Eye (tissue), 1 donor: ENCODE data around the gene MRPL38.

Experiments used
- DNase-seq: peaks from one replicate; pipeline ENCODE4 v3.0.0-alpha.2; 2015

Gene MRPL38

DNA sequence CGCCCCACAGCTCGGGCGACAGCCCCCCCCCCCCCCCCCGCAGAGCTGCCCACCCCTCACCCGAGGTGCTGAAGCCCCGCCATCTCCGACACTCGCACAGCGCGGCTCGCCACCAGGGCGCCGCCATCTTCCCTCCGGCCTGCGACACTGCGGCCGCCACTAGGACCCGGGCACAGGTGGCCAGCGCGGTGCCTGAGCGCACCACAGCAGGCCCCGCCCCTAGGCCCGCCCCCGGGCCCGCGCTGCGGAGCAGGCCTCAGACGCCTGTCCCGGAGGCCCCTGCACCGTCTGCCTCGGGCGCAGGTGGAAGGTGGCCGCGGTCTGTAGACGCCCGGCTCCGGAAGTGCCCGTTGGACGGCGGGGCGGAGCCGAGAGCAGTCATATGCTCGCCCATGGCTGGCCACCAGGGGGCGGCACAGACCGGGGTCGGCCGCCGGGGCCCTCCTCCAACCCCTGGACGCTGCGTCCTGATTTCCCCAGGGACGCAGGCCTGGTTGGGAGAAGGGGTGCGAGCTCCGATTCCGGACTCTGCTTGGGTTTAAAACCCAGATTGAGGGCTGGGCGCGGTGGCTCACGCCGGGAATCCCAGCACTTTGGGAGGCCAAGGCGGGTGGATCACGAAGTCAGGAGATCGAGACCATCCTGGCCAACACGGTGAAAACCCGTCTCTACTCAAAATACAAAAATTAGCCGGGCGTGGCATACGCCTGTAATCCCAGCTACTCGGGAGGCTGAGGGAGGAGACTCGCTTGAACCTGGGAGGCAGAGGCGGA, at the start of gene MRPL38:
Gene MRPL38 (minus strand): TSS at position 136 of the 773 bp plus-strand sequence. CDS start 9 bp downstream, at position 127.
- DNase-seq, result peak; percentile 97

- no peak for DNase-seq
Observed at GRCh38 chr17:75950855-75951554, 46.3 kb upstream of the MRPL38 start.

GRCh38 chr17:75950421-75950820, 45.7 kb upstream of the MRPL38 start:
- DNase-seq, result no peak

DNA sequence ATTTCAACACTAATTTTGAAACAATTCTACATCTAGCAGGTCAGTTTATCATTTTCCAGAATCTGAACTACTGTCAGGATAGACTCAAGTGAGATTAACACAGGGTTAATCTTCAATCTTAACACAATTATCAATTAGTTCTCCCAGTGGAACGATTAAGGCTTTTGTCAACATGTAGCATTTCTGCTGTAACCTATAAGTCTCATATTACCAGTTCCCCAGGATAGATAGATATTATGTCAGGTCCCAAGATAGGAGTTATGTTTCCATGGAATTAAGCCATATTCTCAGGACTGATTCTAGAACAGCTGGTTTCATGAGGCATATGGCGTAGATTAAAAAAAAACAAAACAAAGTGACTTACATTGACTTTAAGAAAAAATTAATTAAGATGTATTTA, 40.5 kb upstream of the MRPL38 start:
- DNase-seq, result no peak

DNA sequence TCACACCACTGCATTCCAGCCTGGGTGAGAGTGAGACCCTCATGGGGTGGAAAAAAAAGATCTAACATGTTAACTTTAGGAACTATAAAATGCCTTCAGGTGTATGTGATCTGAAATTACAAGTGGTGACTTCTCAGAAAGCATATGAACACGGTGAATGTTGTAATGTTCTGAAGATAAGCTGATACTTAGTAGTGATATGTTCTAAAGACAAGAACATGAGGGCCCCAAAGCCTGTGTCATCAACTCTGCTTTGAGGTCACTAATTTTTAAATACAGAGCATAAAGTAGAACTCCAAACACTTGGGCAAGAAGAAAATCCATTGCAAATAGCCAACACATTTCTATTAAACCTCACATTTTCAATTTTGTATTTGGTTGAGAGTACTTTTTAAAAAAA, 38.8 kb upstream of the MRPL38 start:
- DNase-seq, result no peak

- no peak for DNase-seq
Observed at GRCh38 chr17:75942473-75942872, 37.8 kb upstream of the MRPL38 start.

DNA sequence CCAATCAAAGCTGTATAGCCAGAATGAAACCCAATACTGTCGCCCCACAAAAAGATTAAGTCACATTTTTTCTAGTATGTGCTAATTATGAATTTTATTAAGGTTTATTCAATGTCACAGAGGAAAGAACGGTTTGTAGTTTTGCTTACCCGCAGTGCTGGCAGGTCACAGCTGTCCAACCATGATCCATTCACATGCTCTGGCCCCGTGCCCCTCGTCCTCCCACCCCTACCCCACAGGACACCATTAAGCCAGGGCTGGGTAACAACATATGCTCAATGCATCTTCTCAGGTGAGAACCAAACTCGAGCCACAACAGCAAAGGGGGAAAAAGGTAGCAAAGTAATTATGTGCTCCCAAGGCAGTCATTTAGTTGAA, 36.7 kb upstream of the MRPL38 start:
- no peak for DNase-seq

GRCh38 chr17:75940727-75941441, 36.2 kb upstream of the MRPL38 start, which contains the start of gene FBF1:
Gene FBF1 (minus strand): TSS chr17:75941042. CDS start chr17:75938149, 2,893 bp downstream.
- peak; percentile 96 for DNase-seq

GRCh38 chr17:75937652-75938051, 33.0 kb upstream of the MRPL38 start:
- no peak for DNase-seq

DNA sequence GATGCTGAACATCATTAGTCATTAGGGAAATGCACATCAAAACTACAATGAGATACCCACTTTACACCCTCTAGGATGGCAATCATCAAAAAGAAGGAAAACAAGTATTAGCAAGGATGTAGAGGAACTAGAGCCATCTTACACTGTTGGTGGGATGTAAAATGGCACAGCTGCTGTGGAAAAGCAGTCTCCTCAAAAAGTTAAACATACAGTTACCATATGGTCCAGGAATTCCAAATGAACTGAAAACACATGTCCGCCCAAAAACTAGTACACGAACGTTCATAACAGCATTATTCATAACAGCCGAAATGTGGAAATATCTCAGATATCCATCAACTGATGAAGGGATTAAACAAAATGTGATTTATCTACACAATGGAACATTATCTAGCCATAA, 29.1 kb upstream of the MRPL38 start:
- DNase-seq, result peak; percentile 50

DNA sequence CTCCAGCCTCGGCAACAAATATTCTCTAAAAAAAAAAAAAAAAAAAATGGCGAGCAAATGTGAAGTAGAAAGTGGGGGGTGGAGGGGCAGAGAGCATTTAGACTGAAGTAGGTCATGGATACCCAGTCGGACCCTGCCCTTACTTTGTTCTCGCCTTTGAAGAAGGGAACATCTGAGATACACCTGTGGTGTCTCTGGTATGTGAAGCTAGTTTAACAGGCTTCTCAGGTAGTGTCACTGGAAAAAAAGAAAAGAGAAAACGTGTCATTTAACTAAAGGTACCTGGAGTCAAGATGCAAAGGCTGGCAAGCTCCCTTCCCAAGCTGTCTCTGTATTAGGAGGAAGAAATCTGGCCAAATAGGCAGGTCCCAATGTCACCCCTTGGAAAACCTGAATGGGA, 28.2 kb upstream of the MRPL38 start:
- no peak for DNase-seq

DNA sequence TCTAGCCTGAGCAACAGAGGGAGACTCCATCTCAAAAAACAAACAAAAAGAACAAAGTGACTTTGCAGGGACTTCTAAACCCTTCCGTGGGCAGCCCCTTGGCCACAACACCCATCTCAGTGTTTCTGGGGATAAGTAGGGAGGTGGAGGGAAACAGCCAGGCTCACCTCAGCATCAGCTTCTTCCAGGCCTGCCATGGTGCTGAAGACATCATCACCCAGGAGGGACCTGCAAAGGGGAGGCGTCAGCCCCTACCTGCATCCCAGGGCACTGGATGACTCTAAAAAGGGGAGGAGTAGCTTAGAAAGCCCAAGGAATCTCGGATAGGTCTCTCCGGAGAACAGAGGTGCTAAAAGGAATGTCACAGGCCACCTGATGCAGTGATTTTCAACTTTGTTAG, 26.4 kb upstream of the MRPL38 start:
- no peak for DNase-seq

DNA sequence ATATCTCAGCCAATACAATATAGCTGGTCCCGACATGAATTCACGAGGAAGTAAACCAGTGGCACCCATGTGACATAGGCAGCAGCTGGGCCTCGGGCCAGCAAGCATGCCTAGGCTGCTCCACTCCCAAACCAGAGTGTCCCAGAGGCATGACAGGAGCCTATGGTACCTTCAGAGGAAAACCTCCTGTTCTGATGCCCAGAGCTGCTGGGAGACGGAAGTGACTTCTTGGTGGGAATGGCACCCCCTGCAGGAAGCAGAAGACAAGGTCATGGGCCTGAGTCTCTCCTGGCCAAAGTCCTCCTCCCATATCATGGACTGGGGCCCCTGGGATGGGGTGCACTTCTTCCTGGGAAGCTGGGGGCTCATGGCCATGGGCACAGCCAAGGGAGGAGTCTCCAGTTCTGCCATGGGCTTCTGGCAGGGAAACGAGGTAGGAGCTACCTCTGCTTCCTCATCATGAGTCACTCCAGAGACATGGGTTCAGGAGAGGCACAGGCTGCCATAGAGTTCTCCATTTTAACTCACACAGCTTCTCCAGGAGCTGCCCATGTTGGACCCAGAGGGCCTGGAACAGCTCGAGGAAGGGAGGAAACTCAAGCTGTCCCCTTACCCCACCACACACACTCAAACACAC, 22.7 kb upstream of the MRPL38 start:
- no peak for DNase-seq

DNA sequence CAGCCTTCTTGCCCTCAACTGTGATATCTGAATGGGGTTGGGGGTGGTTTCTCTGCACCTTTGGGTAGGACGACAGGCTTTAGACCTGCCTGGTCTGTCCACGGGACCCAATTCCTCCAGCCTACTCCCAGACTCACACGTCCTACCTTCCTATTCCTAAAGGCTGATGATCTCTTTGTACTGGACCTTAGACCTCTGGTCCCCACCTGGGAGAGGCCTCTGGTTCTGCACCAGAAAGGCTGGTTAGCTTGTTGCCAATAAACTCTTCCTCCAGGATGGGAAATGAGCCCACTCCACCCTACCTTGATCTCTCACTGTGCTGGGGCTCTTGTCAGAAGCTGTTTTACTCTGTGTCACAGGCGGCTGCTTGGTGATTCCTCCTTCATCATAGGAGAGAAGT, 21.8 kb upstream of the MRPL38 start:
- no peak for DNase-seq

DNA sequence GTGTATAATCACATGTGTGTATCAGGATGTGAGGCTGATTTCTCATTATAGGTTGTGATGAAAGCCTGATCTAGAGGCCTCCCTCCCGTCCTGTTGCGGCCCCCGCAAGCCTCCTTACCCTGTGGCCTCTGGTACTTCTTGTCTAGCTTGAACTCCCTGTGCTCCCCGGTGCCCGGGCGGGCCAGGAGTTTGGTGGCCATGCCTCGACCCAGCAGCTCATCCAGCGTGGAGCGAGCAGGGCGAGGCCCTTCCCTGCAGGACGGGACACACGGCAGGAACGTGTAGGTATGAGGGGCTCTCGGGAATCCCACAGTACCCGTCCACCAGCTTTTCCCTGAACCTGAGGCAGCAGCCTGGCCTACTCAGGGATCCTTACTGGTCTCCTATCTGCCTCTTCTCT, 21.2 kb upstream of the MRPL38 start:
- DNase-seq, result no peak

- DNase-seq, result no peak
Observed at GRCh38 chr17:75925103-75925502, 20.4 kb upstream of the MRPL38 start.

GRCh38 chr17:75922963-75923874, 18.5 kb upstream of the MRPL38 start:
- no peak for DNase-seq

GRCh38 chr17:75922173-75922961, 17.7 kb upstream of the MRPL38 start:
- DNase-seq, result no peak

GRCh38 chr17:75921596-75921995, 16.9 kb upstream of the MRPL38 start:
- no peak for DNase-seq

GRCh38 chr17:75920045-75920560, 15.4 kb upstream of the MRPL38 start:
- DNase-seq, result no peak

GRCh38 chr17:75919611-75920010, 14.9 kb upstream of the MRPL38 start:
- DNase-seq, result no peak
